Epithelial cell of proximal tubule (primary cell): ENCODE data around the gene TMEM259. TPM values are rescaled to one million over a fixed set of nuclear protein-coding genes. Genes with fewer than 3 reads are reported as not detected.

Experiments
- DNase-seq: peaks from one replicate; pipeline ENCODE4 v3.0.0-alpha.2; 2011; ENCODE audit warnings: low read depth
- H3K4me3 ChIP-seq: 2 replicates; pipeline ENCODE4 v1.5.1; 2011; ENCODE audit warnings: low read depth, mild to moderate bottlenecking, low read length
- CTCF ChIP-seq: conservative IDR thresholded peaks from 2 replicates; pipeline ENCODE4 v1.5.1; 2012; ENCODE audit warnings: low read depth, mild to moderate bottlenecking, low read length
- total RNA-seq: library from RNA; depleted of rRNA; stranded (reverse); fragments of >200 nt; gene quantifications from 2 replicates; pipeline ENCODE4 v1.2.3, GENCODE V29; 2015

The TMEM259 gene
- total RNA-seq, 1 donor from 2014 or later = 193 TPM

GRCh38 chr19:1054102-1055027 lies 33.4 kb upstream of the TMEM259 start:
- no peak for TF ChIP-seq CTCF
- DNase-seq = no peak
- no peak overlapping the region for H3K4me3 ChIP-seq

GRCh38 chr19:1053176-1054101 lies 32.5 kb upstream of the TMEM259 start:
- no peak overlapping the region for H3K4me3 ChIP-seq
- DNase-seq = no peak
- no peak for TF ChIP-seq CTCF

GRCh38 chr19:1052349-1052975 lies 31.5 kb upstream of the TMEM259 start:
- TF ChIP-seq CTCF = no peak
- no peak for DNase-seq
- no peak overlapping the region for H3K4me3 ChIP-seq

- H3K4me3 ChIP-seq = no peak overlapping the region
- TF ChIP-seq CTCF = no peak
- no peak for DNase-seq
These were observed 30.9 kb upstream of the TMEM259 start for GRCh38 chr19:1051791-1052190.

- DNase-seq = no peak
- no peak overlapping the region for H3K4me3 ChIP-seq
- no peak for TF ChIP-seq CTCF
These were observed 30.3 kb upstream of the TMEM259 start for GRCh38 chr19:1050989-1051788.

- H3K4me3 ChIP-seq = no peak overlapping the region
- TF ChIP-seq CTCF = no peak
- DNase-seq = no peak
These were observed 28.9 kb upstream of the TMEM259 start for GRCh38 chr19:1049800-1050199.
